Bronchial smooth muscle cell (primary cell): ENCODE data around the gene METTL4. TPM values are rescaled to one million over a fixed set of nuclear protein-coding genes. Genes with fewer than 3 reads are reported as not detected.

ENCODE experiments used
- total RNA-seq: library from RNA; depleted of rRNA; stranded (reverse); fragments of >200 nt; gene quantifications from 2 replicates; pipeline ENCODE4 v1.2.1, GENCODE V29; 2014

METTL4 gene
- 5.9 and 6.1 TPM in 2 replicates for total RNA-seq

GRCh38 chr18:2571200-2572170 is at the start of gene METTL4, which contains the start of gene NDC80:
METTL4 (minus strand) TSS chr18:2571505; CDS start chr18:2567216, 4,289 bp downstream.
NDC80 (plus strand) TSS chr18:2571557; CDS start chr18:2572986, 1,429 bp downstream.

Other genes starting within 250 kb of the METTL4 start
- 0.94 and 3.3 TPM in 2 replicates for gene NDC80, start 52 bp upstream of the METTL4 start, total RNA-seq
- gene SMCHD1, start 84.2 kb upstream of the METTL4 start, total RNA-seq, result 59.9 and 65.2 TPM in 2 replicates